Activated T-cell treated with anti-CD3 and anti-CD28 coated beads, Interleukin-2, amount 50 U/mL, for 72 hours (primary cell): ENCODE data around the gene ZNF593OS. TPM values are rescaled to one million over a fixed set of nuclear protein-coding genes. Genes with fewer than 3 reads are reported as not detected.
A peak's percentile ranks its signal among the peaks of the same experiment; 100 is the strongest.

Source experiments
- ATAC-seq, 2 donors: fragments of 150-1000 bp; cut with Tn5 transposase; replicated peaks in 1 of 2; 2 replicates each; pipeline ENCODE4 v1.10.0; 2021; ENCODE audit warnings: moderate library complexity in 2 of 2, mild to moderate bottlenecking in 1 of 2
- DNase-seq, 2 donors: peaks; one replicate each; pipeline ENCODE4 v3.0.0; 2021 to 2022; ENCODE audit warnings: mixed read lengths in 1 of 2
- H3K27ac Mint-ChIP-seq: one replicate; pipeline ENCODE4 v1.8.0; 2022; ENCODE audit warnings: mild to moderate bottlenecking, moderate library complexity, mixed read lengths
- H3K27me3 Mint-ChIP-seq: one replicate; pipeline ENCODE4 v1.8.0; 2022; ENCODE audit warnings: low read depth, mixed read lengths
- H3K36me3 Mint-ChIP-seq, 2 donors: one replicate each; pipeline ENCODE4 v1.8.0; 2022; ENCODE audit warnings: mixed read lengths in 2 of 2, mild to moderate bottlenecking in 1 of 2; ENCODE audit not compliant: insufficient read depth in 2 of 2
- H3K4me1 Mint-ChIP-seq: one replicate; pipeline ENCODE4 v1.8.0; 2022; ENCODE audit warnings: low read depth, mixed read lengths
- H3K4me3 Mint-ChIP-seq, 2 donors: one replicate each; pipeline ENCODE4 v1.8.0; 2022; ENCODE audit warnings: mild to moderate bottlenecking in 2 of 2, mixed read lengths in 2 of 2, moderate library complexity in 2 of 2
- H3K9me3 Mint-ChIP-seq, 2 donors: one replicate each; pipeline ENCODE4 v1.8.0; 2022; ENCODE audit warnings: mixed read lengths in 2 of 2
- total RNA-seq, 2 donors: library from RNA; stranded (reverse); gene quantifications; one replicate each; pipeline ENCODE4 v1.2.3, GENCODE V29; 2022

ZNF593OS gene
- total RNA-seq, 2 donors from 2014 or later, result not detected

DNA sequence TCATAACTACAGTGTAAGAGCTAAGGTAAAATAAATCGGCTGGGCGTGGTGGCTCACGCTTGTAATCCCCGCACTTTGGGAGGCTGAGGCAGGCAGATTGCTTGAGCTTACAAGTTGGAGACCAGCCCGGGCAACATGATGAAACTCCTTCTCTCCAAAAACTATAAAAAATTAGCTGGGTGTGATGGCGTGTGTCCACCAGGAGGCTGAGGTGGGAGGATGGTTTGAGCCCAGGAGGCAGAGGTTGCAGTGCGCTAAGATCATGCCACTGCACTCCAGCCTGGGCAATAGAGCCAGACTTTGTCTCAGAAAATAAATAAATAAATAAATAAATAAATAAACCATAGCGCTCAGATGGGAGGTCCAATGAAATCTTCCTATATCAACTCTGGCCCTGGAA, 29.5 kb downstream of the ZNF593OS start:
- no peaks in the 10 kb centered on the region for H3K27me3 Mint-ChIP-seq
- H3K9me3 Mint-ChIP-seq, result no peaks in the 10 kb centered on the region
- H3K27ac Mint-ChIP-seq, result no peak overlapping the region
- no peaks in the 10 kb centered on the region for H3K36me3 Mint-ChIP-seq
- DNase-seq (no peak), ATAC-seq (no peak)
- peaks cover 6% of the 10 kb centered on the region for H3K4me1 Mint-ChIP-seq
- H3K4me3 Mint-ChIP-seq, result no peak overlapping the region

DNA sequence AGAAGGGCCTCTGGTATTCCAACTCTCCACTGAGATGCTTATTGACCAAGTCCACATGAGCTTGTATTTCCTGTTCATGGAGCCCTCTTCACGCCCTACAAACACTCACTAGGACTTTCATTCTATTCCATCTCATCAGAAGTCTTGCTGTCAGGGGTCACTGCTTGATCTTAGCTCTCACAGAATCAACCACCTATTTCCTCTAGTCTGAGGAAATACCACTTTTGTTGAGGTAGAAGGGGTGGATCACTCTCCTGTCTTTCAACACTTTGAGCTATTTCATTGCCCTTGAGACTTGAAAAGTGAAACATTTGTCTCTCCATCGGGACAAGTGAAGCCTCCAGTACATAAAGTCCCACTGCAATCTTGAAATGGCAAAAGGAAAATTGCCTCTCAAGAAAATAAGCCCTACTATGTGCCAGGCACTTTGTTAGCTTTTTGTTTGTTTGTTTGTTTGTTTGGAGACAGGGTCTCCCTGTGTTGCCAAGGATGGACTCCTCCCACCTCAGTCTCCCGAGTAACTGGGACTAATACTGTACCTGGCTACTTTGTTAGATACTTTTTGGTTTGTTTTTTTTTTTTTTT, 32.6 kb downstream of the ZNF593OS start:
- H3K4me1 Mint-ChIP-seq, result peaks cover 6% of the 10 kb centered on the region
- no peaks in the 10 kb centered on the region for H3K9me3 Mint-ChIP-seq
- H3K4me3 Mint-ChIP-seq, result no peak overlapping the region
- no peak for DNase-seq
- peaks cover 0 to 4% of the 10 kb centered on the region in 2 donors for H3K36me3 Mint-ChIP-seq
- no peak for ATAC-seq
- H3K27ac Mint-ChIP-seq, result no peak overlapping the region
- H3K27me3 Mint-ChIP-seq, result no peaks in the 10 kb centered on the region

- no peak for DNase-seq
- Mint-ChIP-seq H3K27ac (no peak overlapping the region), H3K27me3 (no peaks in the 10 kb centered on the region), H3K36me3 (peaks cover 0 to 5% of the 10 kb centered on the region in 2 donors), H3K9me3 (no peaks in the 10 kb centered on the region), H3K4me3 (no peak overlapping the region), H3K4me1 (peaks cover 12% of the 10 kb centered on the region)
- ATAC-seq, result no peak
These were observed 37.2 kb downstream of the ZNF593OS start for GRCh38 chr1:26134466-26134865.

DNA sequence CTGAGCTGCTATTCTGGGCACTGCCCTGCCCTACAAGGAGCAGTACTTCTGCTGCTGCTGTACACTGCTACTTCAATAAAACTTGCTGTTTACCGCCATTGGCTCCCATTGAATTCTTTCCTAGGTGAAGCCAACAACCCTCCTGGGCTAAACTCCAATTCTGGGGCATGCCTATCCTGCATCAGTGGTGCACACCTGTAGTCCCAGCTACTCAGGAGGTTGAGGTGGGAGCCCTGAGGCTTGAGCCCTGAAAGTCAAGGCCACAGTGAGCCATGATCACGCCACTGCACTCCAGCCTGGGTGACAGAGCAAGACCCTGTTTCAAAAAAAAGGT, 38.8 kb downstream of the ZNF593OS start:
- H3K9me3 Mint-ChIP-seq, result no peaks in the 10 kb centered on the region
- no peaks in the 10 kb centered on the region for H3K27me3 Mint-ChIP-seq
- peaks cover 18% of the 10 kb centered on the region for H3K4me1 Mint-ChIP-seq
- ATAC-seq, result no peak
- H3K4me3 Mint-ChIP-seq, result no peak overlapping the region
- peaks cover 0 to 5% of the 10 kb centered on the region in 2 donors for H3K36me3 Mint-ChIP-seq
- no peak overlapping the region for H3K27ac Mint-ChIP-seq
- DNase-seq, result no peak

GRCh38 chr1:26132128-26132833, 39.4 kb downstream of the ZNF593OS start:
- H3K27ac Mint-ChIP-seq, result no peak overlapping the region
- peaks cover 0 to 5% of the 10 kb centered on the region in 2 donors for H3K36me3 Mint-ChIP-seq
- no peak overlapping the region for H3K4me3 Mint-ChIP-seq
- peaks cover 23% of the 10 kb centered on the region for H3K4me1 Mint-ChIP-seq
- DNase-seq (no peak), ATAC-seq (no peak)
- no peaks in the 10 kb centered on the region for H3K9me3 Mint-ChIP-seq
- H3K27me3 Mint-ChIP-seq, result no peaks in the 10 kb centered on the region

- Mint-ChIP-seq H3K36me3 (peaks cover 0 to 5% of the 10 kb centered on the region in 2 donors), H3K4me3 (no peak overlapping the region), H3K9me3 (no peaks in the 10 kb centered on the region), H3K27me3 (no peaks in the 10 kb centered on the region), H3K27ac (no peak overlapping the region), H3K4me1 (peaks cover 39% of the 10 kb centered on the region)
- DNase-seq, result no peak
- ATAC-seq, result no peak
These were observed 40.9 kb downstream of the ZNF593OS start for GRCh38 chr1:26130695-26131094.

- DNase-seq (no peak), ATAC-seq (no peak)
- H3K4me3 Mint-ChIP-seq, result no peak overlapping the region
- H3K4me1 Mint-ChIP-seq, result peaks cover 48% of the 10 kb centered on the region
- H3K27me3 Mint-ChIP-seq, result no peaks in the 10 kb centered on the region
- no peaks in the 10 kb centered on the region for H3K9me3 Mint-ChIP-seq
- peaks cover 0 to 4% of the 10 kb centered on the region in 2 donors for H3K36me3 Mint-ChIP-seq
- H3K27ac Mint-ChIP-seq, result no peak overlapping the region
These were observed 41.9 kb downstream of the ZNF593OS start for GRCh38 chr1:26129778-26130177.

GRCh38 chr1:26127235-26128163, 44.1 kb downstream of the ZNF593OS start:
- DNase-seq (no peak), ATAC-seq (no peak)
- Mint-ChIP-seq H3K27ac (peak overlapping the region; percentile 39), H3K27me3 (no peaks in the 10 kb centered on the region), H3K36me3 (peaks cover 0 to 1% of the 10 kb centered on the region in 2 donors), H3K4me1 (peaks cover 66% of the 10 kb centered on the region), H3K9me3 (no peaks in the 10 kb centered on the region), H3K4me3 (peak overlapping the region; percentile 79 to 80)

DNA sequence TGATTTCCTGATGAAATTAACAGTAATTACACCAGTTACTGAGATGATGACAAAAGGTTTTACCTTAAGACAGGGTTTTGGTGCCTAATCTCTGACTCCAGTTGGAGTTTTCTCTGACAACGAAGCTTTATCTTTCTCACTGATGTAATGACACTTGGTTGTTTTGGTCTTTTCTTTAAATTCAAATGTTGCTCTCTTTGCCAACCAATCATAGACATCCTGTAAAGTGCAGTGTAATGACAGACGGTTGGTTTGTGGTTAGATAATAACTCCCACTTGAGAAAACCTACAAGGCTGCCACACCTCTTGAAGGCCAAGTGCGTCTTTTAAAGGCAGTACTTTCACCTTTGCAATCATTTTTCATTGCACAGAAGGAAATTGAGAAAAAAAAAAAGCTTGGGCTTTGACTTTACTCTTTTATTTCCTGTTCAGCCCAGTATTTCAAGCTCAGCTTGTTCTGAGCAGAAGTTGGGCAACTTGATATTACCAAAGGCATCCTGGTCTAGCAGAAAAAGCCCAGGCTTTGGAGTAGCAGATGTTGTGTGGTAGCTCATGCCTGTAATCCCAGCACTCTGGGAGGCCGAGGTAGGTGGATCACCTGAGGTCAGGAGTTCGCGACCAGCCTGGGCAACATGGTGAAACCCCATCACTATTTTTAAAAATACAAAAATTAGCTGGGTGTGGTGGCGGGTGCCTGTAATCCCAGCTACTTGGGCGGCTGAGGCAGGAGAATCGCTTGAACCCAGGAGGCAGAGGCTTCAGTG, 45.1 kb downstream of the ZNF593OS start:
- peak overlapping the region; percentile 80 to 82 for H3K4me3 Mint-ChIP-seq
- peak overlapping the region; percentile 72 for H3K27ac Mint-ChIP-seq
- H3K36me3 Mint-ChIP-seq, result peaks cover 0 to 1% of the 10 kb centered on the region in 2 donors
- peaks cover 68% of the 10 kb centered on the region for H3K4me1 Mint-ChIP-seq
- peak; percentile 50 to 51 for DNase-seq
- H3K27me3 Mint-ChIP-seq, result no peaks in the 10 kb centered on the region
- H3K9me3 Mint-ChIP-seq, result no peaks in the 10 kb centered on the region
- ATAC-seq, result peak; percentile 90 to 93

GRCh38 chr1:26125946-26126320, 45.7 kb downstream of the ZNF593OS start:
- H3K4me1 Mint-ChIP-seq, result peaks cover 68% of the 10 kb centered on the region
- H3K27ac Mint-ChIP-seq, result peak overlapping the region; percentile 72
- no peaks in the 10 kb centered on the region for H3K9me3 Mint-ChIP-seq
- peak overlapping the region; percentile 80 to 82 for H3K4me3 Mint-ChIP-seq
- H3K27me3 Mint-ChIP-seq, result no peaks in the 10 kb centered on the region
- ATAC-seq (no peak), DNase-seq (no peak)
- peaks cover 0 to 1% of the 10 kb centered on the region in 2 donors for H3K36me3 Mint-ChIP-seq

GRCh38 chr1:26125382-26125781, 46.2 kb downstream of the ZNF593OS start:
- Mint-ChIP-seq H3K27me3 (no peaks in the 10 kb centered on the region), H3K9me3 (no peaks in the 10 kb centered on the region), H3K27ac (peak overlapping the region; percentile 86), H3K36me3 (peaks cover 0 to 1% of the 10 kb centered on the region in 2 donors), H3K4me1 (peaks cover 68% of the 10 kb centered on the region), H3K4me3 (peak overlapping the region; percentile 77 to 80)
- no peak for ATAC-seq
- no peak for DNase-seq

DNA sequence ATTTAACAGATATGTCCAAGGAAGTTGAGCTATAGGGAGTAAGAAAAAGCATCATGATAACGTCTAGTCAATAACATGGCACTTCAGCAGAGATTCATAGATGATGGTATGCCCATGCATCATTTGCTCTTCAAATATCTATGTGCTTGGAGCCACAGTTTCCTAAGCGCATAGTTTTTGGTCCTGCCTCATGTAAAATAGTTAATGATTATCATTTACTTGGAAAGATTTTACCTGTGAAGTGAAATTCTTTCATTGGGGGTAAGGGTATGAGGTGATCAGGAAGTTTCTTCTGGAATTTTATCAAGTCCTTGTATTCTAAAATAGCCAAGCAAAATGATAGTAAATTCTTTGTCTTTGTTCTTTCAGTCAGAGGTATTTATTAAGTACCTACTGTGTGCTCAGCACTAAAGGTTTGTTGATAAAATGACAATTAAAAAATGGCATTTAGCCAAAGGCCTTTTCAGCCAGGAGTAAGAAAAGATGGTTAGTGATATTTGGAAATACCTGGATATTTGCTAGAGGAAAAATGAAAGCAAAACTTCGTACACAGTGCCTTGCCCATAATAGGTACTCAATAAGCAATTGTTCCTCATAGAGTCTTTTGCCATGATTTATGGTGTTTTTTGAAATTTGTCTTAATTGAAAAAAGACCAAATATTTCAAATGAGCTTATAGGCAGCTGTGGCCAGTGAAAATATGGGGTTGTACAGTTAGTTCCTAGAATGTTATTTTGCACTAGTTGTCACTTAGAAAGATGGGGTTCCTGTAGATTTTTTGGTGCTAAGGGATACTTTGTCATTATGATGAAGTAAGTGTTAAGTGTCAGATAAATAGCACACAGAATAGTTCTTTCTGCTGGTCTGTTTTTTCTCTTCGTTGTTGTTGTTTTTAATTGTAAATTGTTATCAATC, 47.0 kb downstream of the ZNF593OS start:
- no peaks in the 10 kb centered on the region for H3K27me3 Mint-ChIP-seq
- H3K4me3 Mint-ChIP-seq, result peak overlapping the region; percentile 34 to 77
- ATAC-seq, result no peak
- peaks cover 71% of the 10 kb centered on the region for H3K4me1 Mint-ChIP-seq
- no peaks in the 10 kb centered on the region for H3K9me3 Mint-ChIP-seq
- peak overlapping the region; percentile 86 for H3K27ac Mint-ChIP-seq
- H3K36me3 Mint-ChIP-seq, result peaks cover 0 to 1% of the 10 kb centered on the region in 2 donors
- DNase-seq, result no peak
